Hepatic stellate cell (primary cell): ENCODE data around the gene SLAIN1.

Experiments
- DNase-seq: peaks from one replicate; pipeline ENCODE4 v3.0.0; 2011; ENCODE audit warnings: low spot score

Gene SLAIN1

GRCh38 chr13:77751513-77752456 lies 54.3 kb downstream of the SLAIN1 start:
- peak; percentile 4 for DNase-seq

GRCh38 chr13:77752512-77753069 lies 55.1 kb downstream of the SLAIN1 start:
- no peak for DNase-seq

- no peak for DNase-seq
Observed at GRCh38 chr13:77760893-77761292, 63.4 kb downstream of the SLAIN1 start.

- no peak for DNase-seq
Observed at GRCh38 chr13:77767413-77767812, 69.9 kb downstream of the SLAIN1 start.

- DNase-seq: no peak
Observed at GRCh38 chr13:77774181-77774580, 76.7 kb downstream of the SLAIN1 start.

- no peak for DNase-seq
Observed at GRCh38 chr13:77776704-77777103, 79.2 kb downstream of the SLAIN1 start.

GRCh38 chr13:77779552-77780272 lies 82.2 kb downstream of the SLAIN1 start:
- DNase-seq: peak; percentile 9

GRCh38 chr13:77781808-77782207 lies 84.3 kb downstream of the SLAIN1 start:
- no peak for DNase-seq

- DNase-seq: no peak
Observed at GRCh38 chr13:77784515-77784914, 87.0 kb downstream of the SLAIN1 start.

GRCh38 chr13:77786695-77787287 lies 89.3 kb downstream of the SLAIN1 start:
- no peak for DNase-seq

- DNase-seq: no peak
Observed at GRCh38 chr13:77789376-77789775, 91.9 kb downstream of the SLAIN1 start.

GRCh38 chr13:77800219-77800618 lies 102.7 kb downstream of the SLAIN1 start:
- DNase-seq: no peak

GRCh38 chr13:77806518-77806917 lies 109.0 kb downstream of the SLAIN1 start:
- no peak for DNase-seq

- DNase-seq: no peak
Observed at GRCh38 chr13:77807431-77808135, 110.1 kb downstream of the SLAIN1 start.

- no peak for DNase-seq
Observed at GRCh38 chr13:77810430-77810829, 112.9 kb downstream of the SLAIN1 start.

- DNase-seq: no peak
Observed at GRCh38 chr13:77810878-77811277, 113.4 kb downstream of the SLAIN1 start.

GRCh38 chr13:77811381-77811780 lies 113.9 kb downstream of the SLAIN1 start:
- DNase-seq: no peak

GRCh38 chr13:77811981-77812380 lies 114.5 kb downstream of the SLAIN1 start:
- no peak for DNase-seq
